Smooth muscle cell of the brain vasculature (primary cell): ENCODE results near the gene GNPTG.

Experiments
- DNase-seq: peaks from one replicate; pipeline ENCODE4 v3.0.0-alpha.2; 2012; ENCODE audit warnings: low read depth, low spot score

Gene GNPTG

DNA sequence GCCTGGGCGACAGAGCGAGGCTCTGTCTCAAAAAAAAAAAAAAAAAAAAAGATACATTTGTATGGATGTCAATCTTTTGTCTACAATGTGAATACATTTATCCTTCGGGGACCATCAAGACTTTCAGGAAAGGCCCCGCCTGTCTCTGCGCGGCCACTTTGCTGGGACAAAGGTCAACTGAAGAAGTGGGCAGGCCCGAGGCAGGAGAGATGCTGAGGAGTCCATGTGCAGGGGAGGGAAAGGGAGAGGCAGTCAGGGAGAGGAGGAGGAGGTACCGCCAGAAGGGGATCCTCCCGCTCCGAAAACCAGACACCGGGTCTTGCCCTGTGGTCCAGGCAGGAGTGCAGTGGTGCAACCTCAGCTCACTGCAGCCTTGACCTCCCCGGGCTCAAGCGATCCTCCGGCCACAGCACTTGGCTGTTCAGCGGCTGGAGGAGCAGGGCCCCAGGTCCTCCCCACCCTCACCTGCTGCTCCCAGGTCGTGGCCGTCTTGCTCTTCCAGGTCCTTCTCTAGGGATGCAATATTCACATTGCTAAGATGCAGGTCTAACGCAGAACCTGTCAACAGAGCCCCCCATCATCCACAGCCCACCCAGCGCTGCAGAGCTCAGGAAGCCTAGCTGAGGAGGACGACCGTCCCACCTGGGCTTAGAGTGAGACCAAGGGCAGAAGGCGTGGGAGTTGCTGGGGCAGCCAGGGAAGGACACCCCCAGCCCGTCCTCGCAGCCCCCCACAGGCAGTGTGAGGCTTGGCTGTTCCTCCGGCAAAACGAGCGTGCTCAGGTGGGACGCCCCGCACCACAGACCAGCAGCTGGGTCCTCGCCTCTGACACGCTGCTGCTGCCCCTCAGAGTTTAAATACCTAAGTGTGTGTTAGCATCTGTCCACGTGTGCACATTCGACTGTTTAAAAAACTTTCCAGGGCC, 19.6 kb downstream of the GNPTG start:
- no peak for DNase-seq

DNA sequence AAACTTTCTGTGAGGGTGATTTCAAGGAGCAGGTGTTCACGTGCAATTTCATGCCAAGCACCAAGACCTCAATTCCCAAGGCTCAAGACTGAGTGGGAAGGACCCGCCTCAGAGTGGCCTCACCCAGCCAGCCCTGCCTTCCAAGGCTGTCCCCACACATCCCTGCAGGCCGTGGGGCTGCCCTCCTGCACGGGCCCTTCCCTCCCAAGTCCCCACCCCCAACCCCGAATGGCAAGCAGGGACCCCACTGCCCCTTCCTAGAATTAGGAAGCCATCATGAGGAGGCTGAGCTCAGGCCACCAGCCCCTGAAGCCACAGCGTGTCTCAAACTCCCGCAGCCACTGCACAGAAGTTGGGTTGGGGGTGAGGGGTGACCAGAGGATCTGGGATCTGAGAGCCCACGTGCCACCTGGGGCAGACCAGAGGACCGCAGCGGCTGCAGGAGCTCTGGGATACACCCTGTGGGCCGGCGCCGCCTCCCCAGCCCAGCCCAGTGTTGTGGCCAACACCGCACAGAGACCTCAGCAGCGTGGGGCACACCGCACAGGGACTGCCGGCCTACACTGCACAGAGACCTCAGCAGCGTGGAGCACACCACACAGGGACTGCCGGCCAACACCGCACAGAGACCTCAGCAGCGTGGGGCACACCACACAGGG, 20.7 kb downstream of the GNPTG start:
- DNase-seq = no peak

DNA sequence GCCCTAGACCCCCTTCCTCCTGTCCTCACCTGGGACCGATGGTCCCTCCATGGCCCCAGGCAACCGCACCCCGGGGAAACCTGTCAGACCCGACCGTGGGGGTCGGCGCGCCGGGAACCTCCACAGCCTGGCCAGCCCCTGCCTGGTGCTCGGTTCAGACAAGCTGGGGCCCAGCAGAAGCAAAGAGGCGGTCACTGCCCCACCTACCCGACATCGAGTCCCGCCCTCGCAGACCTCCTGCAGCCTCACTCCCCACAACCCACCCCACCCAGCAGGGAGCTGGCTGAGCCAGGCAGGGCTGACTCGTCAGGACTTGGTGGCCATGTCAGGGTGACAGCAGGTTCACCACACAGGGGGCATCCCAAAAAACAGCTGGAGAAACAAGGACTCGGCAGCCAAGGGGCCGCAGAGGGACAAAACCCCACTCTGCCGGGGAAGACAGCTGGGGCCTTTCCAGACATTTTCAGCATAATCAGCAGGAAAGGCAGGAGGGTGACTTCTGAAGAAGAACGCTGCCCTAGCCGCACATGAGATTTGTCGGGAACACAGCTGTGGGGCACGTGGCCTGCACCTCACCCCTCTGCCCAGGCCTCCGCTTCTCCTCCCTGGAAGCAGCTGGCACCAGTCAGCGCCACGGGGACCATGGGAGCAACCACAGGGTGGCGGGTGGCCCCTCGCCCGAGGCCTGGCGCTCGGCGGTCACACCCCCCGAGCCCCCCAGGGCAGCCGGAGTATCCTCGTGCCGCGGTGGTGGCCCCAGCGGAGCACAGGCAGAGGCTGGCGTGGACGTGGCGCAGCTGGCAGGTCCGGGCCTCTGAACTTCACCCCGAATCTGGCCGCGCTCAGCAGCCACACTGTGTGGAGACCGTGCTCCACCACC, 22.9 kb downstream of the GNPTG start:
- DNase-seq = no peak

GRCh38 chr16:1375298-1375640, 23.5 kb downstream of the GNPTG start:
- DNase-seq = no peak

GRCh38 chr16:1375741-1376410, 24.1 kb downstream of the GNPTG start:
- no peak for DNase-seq

DNA sequence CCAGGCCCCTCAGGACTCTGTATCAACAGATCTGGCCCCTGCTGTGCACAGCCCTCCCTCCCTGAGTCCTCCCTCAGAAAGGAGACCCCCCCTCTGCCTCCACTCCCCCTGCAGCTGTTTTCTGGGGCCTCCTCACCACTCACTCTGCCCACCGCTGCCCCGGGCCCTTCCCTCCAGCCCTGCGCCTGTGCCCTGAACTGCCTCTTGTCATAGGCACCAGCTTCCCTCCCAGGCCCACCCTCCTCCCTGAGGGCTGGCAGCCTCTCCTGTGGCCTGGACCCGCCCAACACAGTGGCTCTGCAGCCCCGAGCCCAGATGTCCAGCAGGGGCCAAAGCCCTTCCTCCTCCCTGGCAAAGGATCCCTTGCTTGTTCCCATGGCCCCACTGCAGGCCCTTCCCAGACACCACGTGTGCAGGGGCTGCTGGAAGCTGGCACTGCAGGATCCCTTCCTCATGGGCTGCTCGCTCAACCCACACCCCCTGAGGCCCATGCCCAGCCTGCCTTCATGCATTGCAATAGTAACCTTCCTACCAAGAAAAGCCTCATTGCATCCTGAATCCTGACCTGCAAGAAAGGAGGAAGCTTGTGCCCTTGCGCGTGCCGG, 25.8 kb downstream of the GNPTG start:
- no peak for DNase-seq

DNA sequence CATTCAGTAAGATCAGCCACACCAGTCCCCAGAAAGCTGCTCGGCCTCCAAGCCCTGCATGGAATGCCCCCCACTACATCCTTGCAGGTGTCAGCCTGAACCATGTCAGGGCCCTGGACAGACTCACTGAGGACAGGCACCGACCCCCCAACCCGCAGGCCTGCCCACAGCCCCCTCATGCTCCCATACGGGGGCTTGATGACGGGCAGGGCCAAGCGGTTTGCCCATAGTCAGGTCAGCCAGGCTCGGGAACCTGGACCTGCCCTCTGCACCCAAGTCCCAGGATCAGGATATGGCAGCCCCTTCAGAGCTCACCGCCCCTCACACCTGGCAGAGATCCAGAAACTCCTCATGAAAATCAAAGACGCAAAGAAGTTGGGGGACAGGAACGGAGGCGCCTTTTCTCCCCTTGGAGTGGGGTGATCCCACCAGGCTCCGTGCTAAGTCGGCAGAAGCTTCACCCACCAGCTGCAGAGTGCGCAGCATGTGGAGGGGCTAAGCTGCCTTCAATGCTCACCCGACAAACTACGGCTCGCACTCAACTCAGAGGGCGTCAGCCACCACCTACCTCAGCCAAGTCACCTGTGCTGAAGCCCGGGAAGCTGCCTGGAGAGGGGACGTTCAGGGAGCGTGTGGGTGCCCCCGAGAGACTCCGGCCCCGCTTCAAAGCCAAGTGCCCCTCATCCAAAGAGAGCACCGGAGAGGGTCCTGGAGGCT, 26.5 kb downstream of the GNPTG start:
- DNase-seq = no peak

DNA sequence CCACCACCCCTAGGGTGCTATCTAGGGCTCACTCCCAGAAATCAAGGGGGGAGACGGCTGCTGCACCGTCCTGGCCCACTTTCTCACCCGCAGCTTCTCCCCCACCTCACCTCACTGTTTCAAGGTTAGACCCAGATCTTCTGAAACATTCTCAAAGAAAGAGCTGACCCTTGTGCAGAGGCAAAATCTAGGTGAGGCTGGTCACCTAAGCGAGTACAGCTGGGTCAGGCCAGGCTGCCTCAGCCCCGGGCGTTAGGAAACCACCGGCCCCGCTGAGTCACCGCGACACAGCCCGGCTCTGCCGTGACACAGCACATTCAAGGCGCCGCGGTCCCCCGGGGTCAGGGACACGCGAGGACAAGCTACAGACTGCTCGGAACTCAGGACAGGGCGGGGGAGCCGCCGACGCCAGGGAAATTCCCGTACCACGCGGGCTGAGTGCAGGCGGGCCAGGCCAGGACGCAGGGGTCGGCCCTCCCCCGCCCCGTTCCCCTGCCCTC, 27.1 kb downstream of the GNPTG start:
- no peak for DNase-seq

DNA sequence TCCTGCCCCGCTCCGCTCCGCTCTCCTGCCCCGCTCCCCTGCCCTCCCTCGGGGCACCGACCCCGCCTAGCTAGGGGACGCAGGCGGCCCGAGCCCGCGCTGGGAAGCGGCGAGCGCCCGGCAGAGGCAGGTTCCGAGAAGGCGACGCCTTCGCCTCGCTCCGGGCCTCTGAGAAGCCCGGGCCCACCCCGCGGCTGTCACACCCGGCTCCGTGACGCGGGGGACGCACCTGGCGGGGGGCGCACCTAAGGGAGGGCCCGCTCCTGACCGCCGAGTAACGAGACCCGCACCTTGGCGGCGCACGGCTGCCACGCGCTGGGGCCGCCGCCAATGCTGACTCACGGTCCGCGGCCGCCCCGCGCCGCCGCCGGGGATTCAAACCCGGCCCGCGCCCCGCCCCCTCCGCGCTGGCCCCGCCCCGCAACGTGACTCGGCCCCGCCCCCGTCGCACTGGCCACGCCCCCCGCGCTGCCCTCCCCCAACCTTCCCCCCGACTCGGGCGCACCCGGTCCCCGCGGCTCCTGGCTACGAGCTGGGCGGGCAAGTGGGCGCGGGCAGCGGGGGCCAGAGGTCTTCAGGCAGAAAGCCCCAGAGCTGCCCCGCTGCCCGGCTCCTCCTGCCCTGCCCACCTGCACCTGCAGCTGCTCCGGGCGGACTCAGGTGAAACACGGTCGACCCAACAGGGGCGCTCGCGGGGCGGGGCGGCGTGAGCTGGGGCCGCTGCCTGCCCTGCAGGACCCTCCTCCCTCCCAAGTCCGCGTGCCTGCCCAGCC, 27.8 kb downstream of the GNPTG start:
- DNase-seq = no peak

DNA sequence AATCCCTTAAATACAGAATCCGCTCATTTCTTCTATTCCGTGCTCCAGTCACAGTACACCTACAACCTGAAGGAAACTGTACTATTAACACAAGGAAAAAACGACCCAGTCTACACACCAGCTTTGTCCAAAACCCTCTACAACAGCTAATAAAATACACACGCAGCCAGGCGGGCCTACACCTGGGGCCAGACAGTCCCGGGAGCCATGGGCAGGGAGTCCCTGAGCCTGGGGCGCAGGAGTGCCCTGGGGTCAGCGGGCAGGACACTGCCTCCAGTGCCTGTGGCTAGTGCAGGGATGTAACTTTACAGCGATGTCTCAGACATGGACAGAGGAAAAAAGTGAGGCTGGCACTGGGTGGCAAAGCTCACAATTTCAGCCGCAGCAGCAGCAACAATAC, 28.5 kb downstream of the GNPTG start:
- no peak for DNase-seq

- no peak for DNase-seq
Observed at GRCh38 chr16:1381612-1382406, 30.1 kb downstream of the GNPTG start.

DNA sequence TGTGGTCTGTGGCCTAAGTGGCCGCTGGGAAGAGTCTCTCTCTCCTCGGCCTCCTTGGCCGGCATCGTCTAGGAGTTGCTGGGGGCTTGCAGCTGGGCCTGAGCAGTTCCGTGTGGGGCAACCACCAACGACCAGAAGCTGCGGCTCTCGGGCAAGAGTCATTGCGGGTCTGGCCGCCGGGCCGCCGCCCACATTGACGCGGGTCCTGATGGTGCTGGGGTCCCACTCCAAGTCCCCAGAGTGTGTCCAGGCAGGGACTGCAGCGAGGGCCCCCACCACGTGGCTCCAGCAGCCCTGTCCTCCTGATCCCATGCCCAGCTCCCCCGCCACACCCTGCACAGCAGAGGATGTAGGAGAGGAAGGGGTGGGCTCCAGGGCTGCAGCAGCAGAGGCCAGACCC, 31.8 kb downstream of the GNPTG start:
- no peak for DNase-seq

- DNase-seq = no peak
Observed at GRCh38 chr16:1385232-1385631, 33.5 kb downstream of the GNPTG start.

DNA sequence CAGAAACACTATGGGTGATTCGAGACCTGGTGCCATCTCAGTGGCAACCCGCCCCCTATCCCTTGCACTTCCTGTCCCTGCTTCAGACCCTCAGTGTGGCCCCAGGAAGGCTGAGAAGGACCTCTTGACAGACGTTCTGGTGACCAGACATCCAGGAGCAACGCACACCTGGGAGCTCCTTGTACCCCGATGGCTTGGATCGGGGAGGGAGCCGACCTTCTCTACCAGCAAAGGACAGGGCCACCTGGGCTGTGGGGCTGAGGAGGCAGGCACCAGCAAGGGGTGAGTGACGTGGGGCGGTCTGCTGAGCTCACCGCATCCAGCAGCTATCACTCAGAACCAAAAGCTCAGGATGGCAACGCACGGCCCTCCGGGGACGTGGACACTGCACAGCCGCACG, 35.6 kb downstream of the GNPTG start:
- no peak for DNase-seq

- DNase-seq = no peak
Observed at GRCh38 chr16:1389762-1390161, 38.0 kb downstream of the GNPTG start.

DNA sequence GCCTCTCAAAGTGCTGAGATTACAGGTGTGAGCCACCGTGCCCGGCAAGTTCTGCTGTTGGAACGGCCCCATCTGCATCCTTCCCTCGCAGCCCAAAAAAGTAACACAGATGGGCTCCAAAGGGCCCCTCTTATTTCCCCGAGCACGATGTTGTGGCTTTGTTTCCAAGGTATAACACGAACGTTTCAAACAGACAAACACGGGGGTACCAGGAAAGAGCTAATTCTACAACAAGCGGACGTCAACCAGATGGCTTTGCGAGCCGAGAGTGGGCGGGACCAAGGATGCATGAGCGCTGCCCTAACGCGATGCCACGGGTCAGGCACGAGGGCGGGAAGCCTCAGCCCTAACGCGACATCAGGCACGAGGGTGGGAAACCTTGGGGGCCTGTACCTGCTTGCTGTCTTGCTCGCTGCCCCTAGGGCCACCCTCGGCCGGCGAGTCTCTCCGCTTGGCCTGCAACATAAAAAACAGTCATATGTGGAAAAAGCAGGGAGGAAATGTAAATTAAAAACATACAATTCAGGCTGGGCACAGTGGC, 38.6 kb downstream of the GNPTG start:
- no peak for DNase-seq

DNA sequence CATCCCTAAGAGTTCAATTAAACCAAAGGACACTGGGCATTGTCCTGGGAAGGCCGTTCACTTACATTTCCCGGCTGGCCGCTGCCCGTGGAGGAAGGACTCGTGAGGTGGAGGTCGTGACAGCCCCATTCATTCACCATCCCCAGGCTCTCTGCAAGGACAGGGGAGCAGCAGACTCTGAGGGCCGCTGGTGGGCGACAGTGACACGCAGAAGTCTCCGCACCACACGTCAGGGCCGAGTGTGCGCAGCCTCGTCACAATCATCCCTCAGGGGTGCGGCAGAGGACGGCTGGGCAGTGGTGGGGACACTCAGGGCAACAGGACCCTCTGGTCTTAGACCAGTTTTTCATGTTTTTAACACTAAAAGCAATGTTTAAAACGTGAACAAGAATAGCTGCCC, 41.1 kb downstream of the GNPTG start:
- DNase-seq = no peak

DNA sequence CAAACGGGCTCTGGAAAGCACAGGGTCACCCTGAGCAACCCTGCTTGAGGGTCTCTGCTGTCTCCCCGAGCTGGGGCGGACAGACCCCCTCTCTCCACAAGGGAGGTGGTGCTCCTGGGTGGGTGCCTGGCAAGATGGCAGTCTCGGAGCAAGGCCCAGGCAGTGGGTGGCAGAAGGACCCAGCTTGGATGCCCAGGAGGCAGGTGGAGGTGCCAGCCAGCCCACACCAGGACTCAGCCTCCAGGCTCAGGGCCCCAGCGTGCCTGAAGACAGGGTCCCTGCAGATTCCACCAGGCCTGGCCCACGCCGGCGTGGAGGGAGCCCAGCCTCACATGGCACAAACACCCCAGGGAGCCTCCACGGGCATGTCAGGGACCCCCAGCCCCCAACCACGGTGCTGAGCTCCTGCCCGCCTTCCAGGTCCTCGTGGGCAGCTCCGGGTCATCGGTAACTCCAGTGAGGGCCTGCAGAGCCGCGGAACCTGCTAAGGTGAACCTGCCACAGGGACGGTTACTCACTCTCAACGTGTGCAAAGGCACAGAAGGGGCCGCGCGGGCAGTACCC, 42.0 kb downstream of the GNPTG start:
- DNase-seq = no peak
